ENCODE measurements around the gene KRTAP5-1.

The KRTAP5-1 gene

GRCh38 chr11:1570896-1571759, 14.0 kb downstream of the KRTAP5-1 start:
- DNase-seq, result no peak

- no peak for DNase-seq
Observed at GRCh38 chr11:1570531-1570895, 14.6 kb downstream of the KRTAP5-1 start.

GRCh38 chr11:1570001-1570453, 15.1 kb downstream of the KRTAP5-1 start:
- no peak for DNase-seq

GRCh38 chr11:1569251-1569780, 15.8 kb downstream of the KRTAP5-1 start:
- no peak for DNase-seq

GRCh38 chr11:1568441-1568911, 16.6 kb downstream of the KRTAP5-1 start:
- no peak for DNase-seq

GRCh38 chr11:1567721-1568100, 17.4 kb downstream of the KRTAP5-1 start:
- no peak for DNase-seq

GRCh38 chr11:1567052-1567720, 17.9 kb downstream of the KRTAP5-1 start:
- DNase-seq, result no peak

GRCh38 chr11:1566381-1567051, 18.6 kb downstream of the KRTAP5-1 start:
- no peak for DNase-seq

GRCh38 chr11:1565904-1566247, 19.2 kb downstream of the KRTAP5-1 start:
- DNase-seq, result no peak

GRCh38 chr11:1565173-1565903, 19.7 kb downstream of the KRTAP5-1 start:
- DNase-seq, result no peak

- DNase-seq, result no peak
Observed at GRCh38 chr11:1564535-1565172, 20.4 kb downstream of the KRTAP5-1 start.

GRCh38 chr11:1563697-1564534, 21.2 kb downstream of the KRTAP5-1 start:
- no peak for DNase-seq

GRCh38 chr11:1563149-1563638, 21.9 kb downstream of the KRTAP5-1 start:
- DNase-seq, result no peak

- no peak for DNase-seq
Observed at GRCh38 chr11:1562469-1563148, 22.5 kb downstream of the KRTAP5-1 start.

GRCh38 chr11:1561955-1562354, 23.1 kb downstream of the KRTAP5-1 start:
- no peak for DNase-seq

- no peak for DNase-seq
Observed at GRCh38 chr11:1561266-1561665, 23.8 kb downstream of the KRTAP5-1 start.

GRCh38 chr11:1560649-1561251, 24.3 kb downstream of the KRTAP5-1 start:
- DNase-seq, result no peak

- no peak for DNase-seq
Observed at GRCh38 chr11:1560002-1560648, 25.0 kb downstream of the KRTAP5-1 start.
